Body of pancreas (tissue), 4 donors: ENCODE data around the gene SLC35D2. TPM values are rescaled to one million over a fixed set of nuclear protein-coding genes. Genes with fewer than 3 reads are reported as not detected.

ENCODE experiments used
- ATAC-seq: fragments of 150-250 bp; one replicate; pipeline ENCODE4 v1.9.1; 2016
- DNase-seq, 4 donors: peaks; one replicate each; pipeline ENCODE4 v3.0.0-alpha.2; 2019
- H3K27ac ChIP-seq, 4 donors: fragments of 200-600 bp; sonication (generic); 1 replicate in 3 of 4; 2 replicates in 1 of 4; pipeline versions ENCODE4 v1.5.1 to v1.6.1; 2016 to 2019; ENCODE audit warnings: mild to moderate bottlenecking in 1 of 4, mixed read lengths in 1 of 4, moderate library complexity in 1 of 4
- H3K27me3 ChIP-seq, 2 donors: fragments of 200-600 bp; sonication (generic); one replicate each; pipeline ENCODE4 v1.6.0; 2016; ENCODE audit warnings: mild to moderate bottlenecking in 1 of 2
- H3K36me3 ChIP-seq, 2 donors: fragments of 200-600 bp; sonication (generic); replicated peaks in 1 of 2; 2 replicates each; pipeline ENCODE4 v1.5.1; 2016; ENCODE audit warnings: low read depth in 2 of 2; ENCODE audit not compliant: insufficient read depth in 1 of 2
- H3K4me1 ChIP-seq: fragments of 200-600 bp; sonication (generic); one replicate; pipeline ENCODE4 v1.6.0; 2016
- H3K4me3 ChIP-seq, 2 donors: fragments of 200-600 bp; sonication (generic); 1 replicate in 1 of 2; 2 replicates in 1 of 2; pipeline ENCODE4 v1.5.1; 2016 to 2019
- H3K9me3 ChIP-seq, 3 donors: fragments of 200-600 bp; sonication (generic); 1 replicate in 2 of 3; 2 replicates in 1 of 3; pipeline ENCODE4 v1.5.1; 2016
- POLR2A ChIP-seq, 3 donors: fragments of 450-650 bp; IDR thresholded peaks; one replicate each; pipeline ENCODE4 v1.6.1; 2016; ENCODE audit warnings: antibody characterized with exemption in 3 of 3, mild to moderate bottlenecking in 2 of 3
- WGBS, 2 donors: methylation state at CpG; one replicate each; pipeline ENCODE4 v1.1.5; 2017; 5-methylcytosine and 5-hydroxymethylcytosine counted together
- intact Hi-C: fragments of 100-400 bp; cut with DNase I; formaldehyde crosslinking; loops from one replicate; pipeline ENCODE4 v1.15.1; 2023
- total RNA-seq, 2 donors: library from RNA; depleted of rRNA; stranded (reverse); fragments of >200 nt; gene quantifications; one replicate each; pipeline ENCODE4 v1.1.0, GENCODE V29; 2016
- TF ChIP-seq, protein P1 (sequence below), 7 experiments: fragments of 450-650 bp in 4 of 7; fragments of 200-600 bp in 3 of 7; sonication (generic) in 3 of 7; IDR thresholded peaks; one replicate each; pipeline ENCODE4 v1.5.1; 2016 to 2019; ENCODE audit warnings: antibody characterized with exemption in 7 of 7

Gene SLC35D2
- total RNA-seq, 2 donors from 2014 or later, result 21.5 to 25.1 TPM

DNA sequence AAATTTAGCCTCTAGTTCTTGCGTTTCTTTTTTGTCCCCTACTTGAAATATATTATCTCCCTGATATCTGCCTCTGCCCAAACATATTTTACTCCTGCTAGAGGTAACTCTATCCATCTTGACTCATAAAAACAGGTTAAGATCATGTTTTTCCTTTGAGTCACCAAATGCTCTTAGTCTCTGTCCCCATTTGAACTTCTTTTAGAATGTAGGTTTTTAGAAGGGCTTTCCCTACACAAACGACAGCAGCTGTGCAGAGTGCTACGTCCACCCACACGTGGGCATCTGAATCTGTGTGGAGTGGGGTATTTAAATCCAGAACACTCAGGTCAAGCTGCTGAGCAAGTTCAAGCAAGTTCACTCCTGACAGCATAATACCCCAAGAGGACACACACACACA is 83.7 kb downstream of the SLC35D2 start:
- no peak overlapping the region for H3K27ac ChIP-seq
- DNase-seq, result no peak
- no peak for ATAC-seq
- no peaks in the 10 kb centered on the region for H3K27me3 ChIP-seq
- H3K4me1 ChIP-seq, result no peaks in the 10 kb centered on the region
- intact Hi-C loops, result no loop called here
- no peaks in the 10 kb centered on the region for H3K9me3 ChIP-seq
- no peaks in the 10 kb centered on the region for H3K36me3 ChIP-seq
- H3K4me3 ChIP-seq, result no peak overlapping the region
- WGBS, 2 donors, result 84 to 85% methylated on average over 4 of the region's 4 CpGs
- TF ChIP-seq, protein P1, sequence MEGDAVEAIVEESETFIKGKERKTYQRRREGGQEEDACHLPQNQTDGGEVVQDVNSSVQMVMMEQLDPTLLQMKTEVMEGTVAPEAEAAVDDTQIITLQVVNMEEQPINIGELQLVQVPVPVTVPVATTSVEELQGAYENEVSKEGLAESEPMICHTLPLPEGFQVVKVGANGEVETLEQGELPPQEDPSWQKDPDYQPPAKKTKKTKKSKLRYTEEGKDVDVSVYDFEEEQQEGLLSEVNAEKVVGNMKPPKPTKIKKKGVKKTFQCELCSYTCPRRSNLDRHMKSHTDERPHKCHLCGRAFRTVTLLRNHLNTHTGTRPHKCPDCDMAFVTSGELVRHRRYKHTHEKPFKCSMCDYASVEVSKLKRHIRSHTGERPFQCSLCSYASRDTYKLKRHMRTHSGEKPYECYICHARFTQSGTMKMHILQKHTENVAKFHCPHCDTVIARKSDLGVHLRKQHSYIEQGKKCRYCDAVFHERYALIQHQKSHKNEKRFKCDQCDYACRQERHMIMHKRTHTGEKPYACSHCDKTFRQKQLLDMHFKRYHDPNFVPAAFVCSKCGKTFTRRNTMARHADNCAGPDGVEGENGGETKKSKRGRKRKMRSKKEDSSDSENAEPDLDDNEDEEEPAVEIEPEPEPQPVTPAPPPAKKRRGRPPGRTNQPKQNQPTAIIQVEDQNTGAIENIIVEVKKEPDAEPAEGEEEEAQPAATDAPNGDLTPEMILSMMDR (IDR thresholded peaks at IDR 0.05), result no peak
- TF ChIP-seq POLR2A (IDR thresholded peaks at IDR 0.05), result no peak

DNA sequence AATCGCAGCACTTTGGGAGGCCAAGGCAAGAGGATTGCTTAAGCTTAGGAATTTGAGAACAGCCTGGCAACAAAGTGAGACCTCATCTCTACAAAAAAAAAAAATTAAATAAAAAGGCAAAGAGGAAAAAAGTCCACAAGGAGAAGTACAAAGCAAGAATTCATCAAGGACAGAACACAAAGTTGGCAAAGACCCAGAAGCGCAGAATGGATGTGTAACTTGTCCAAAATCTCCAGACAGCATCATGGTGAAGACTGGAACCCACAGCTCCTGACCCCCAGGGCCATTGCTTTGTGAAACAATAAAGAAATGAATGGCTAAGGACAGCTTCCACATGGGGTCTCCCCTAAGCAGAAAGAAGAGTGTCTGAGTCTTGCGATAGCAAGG is 89.4 kb downstream of the SLC35D2 start:
- ATAC-seq (no peak), DNase-seq (no peak)
- Histone ChIP-seq H3K4me3 (no peak overlapping the region), H3K9me3 (no peaks in the 10 kb centered on the region), H3K27me3 (no peaks in the 10 kb centered on the region), H3K36me3 (no peaks in the 10 kb centered on the region), H3K27ac (no peak overlapping the region), H3K4me1 (no peaks in the 10 kb centered on the region)
- intact Hi-C loops, result no loop called here
- WGBS, 2 donors, result 95 to 96% methylated on average over 3 of the region's 3 CpGs
- TF ChIP-seq, protein P1 (IDR thresholded peaks at IDR 0.05), result no peak
- TF ChIP-seq POLR2A (IDR thresholded peaks at IDR 0.05), result no peak

DNA sequence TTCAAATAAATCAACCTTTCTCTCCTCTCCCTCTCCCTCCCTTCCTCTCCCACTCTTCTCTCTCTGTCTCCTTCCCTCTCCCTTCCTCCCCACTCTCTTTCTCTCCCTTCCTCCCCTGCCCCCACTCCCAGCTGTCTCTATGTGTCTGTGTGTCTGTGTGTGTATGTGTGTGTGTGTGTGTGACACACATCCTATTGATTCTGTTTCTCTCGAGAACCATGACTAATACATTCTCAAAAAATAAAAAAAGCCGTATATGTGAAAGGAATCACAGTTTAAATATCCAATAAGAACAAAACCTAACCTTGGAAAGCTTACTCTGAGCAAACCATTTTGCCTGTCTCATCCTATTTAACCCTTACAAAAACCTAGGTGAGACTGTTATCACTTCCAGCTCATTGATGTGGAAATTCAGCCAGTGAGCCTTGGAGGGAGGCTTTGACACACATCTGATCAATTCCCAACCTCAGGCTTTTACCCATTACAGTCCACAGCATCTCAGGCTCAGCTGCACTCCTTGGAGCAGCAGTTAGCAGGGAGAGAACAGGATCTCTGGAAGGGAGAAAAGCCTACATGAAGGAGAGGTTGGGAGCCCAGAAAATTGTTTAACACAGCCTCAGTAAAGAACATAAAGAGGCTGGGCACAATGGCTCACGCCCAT is 89.9 kb downstream of the SLC35D2 start:
- no peak for ATAC-seq
- 43 to 62% methylated on average over 3 of the region's 3 CpGs for WGBS, 2 donors

DNA sequence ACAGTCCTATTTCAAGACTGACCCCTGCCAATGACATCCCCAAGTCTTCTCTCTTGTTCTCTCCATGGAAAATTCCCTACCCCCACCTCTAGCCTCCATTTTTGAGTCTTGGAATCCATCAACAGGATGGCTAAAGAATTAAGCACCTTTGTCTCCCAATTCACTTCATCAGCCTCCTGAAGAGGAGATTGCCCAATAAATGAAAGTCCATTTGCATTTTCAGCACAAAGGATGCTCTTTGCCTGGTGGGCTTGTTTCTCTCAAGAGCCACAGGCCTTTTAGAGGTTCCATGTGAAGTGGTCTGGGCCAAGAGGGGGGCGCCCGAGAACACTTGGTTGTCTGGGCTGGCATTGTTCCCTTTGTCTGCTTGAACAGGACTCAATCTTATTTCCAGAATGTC is 94.1 kb downstream of the SLC35D2 start:
- Histone ChIP-seq H3K4me3 (no peak overlapping the region), H3K4me1 (no peaks in the 10 kb centered on the region), H3K27me3 (no peaks in the 10 kb centered on the region), H3K27ac (no peak overlapping the region), H3K9me3 (no peaks in the 10 kb centered on the region), H3K36me3 (no peaks in the 10 kb centered on the region)
- 100% methylated on average over 2 of the region's 2 CpGs for WGBS, 2 donors
- no peak for ATAC-seq
- TF ChIP-seq, protein P1 (IDR thresholded peaks at IDR 0.05), result no peak
- TF ChIP-seq POLR2A (IDR thresholded peaks at IDR 0.05), result no peak
- no peak for DNase-seq
- intact Hi-C loops, result no loop called here

More for the DNA sequence above, 89.9 kb downstream of the SLC35D2 start:
- H3K9me3 ChIP-seq, result no peaks in the 10 kb centered on the region
- H3K4me3 ChIP-seq, result no peak overlapping the region
- H3K36me3 ChIP-seq, result no peaks in the 10 kb centered on the region
- H3K4me1 ChIP-seq, result no peaks in the 10 kb centered on the region
- intact Hi-C loops, result no loop called here
- no peak for TF ChIP-seq POLR2A (IDR thresholded peaks at IDR 0.05)
- TF ChIP-seq, protein P1 (IDR thresholded peaks at IDR 0.05), result no peak
- no peak overlapping the region for H3K27ac ChIP-seq
- no peak for DNase-seq
- no peaks in the 10 kb centered on the region for H3K27me3 ChIP-seq

DNA sequence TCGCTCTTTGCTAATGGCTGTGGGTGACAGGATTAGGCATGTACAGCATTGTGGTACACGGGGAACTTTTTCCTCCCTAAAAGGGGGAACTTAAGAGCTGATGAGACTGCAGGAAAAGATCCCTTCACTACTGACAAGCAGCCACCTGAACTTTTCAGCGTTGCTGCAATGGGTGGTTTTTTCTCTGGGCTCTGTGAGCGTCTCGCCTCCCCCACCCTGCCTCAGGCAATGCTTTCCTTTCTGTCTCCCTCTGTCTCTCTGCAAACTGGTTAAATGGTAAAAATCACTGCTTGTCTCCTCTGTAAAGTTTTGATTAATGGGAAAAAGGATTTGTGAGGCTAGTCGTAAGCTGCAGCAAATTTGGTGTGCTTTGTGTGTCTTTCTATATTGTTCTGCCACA is 101.9 kb downstream of the SLC35D2 start:
- WGBS, 2 donors, result 89 to 96% methylated on average over 6 of the region's 6 CpGs
- no peak for DNase-seq

More for the DNA sequence above, 101.9 kb downstream of the SLC35D2 start:
- no peak for ATAC-seq
- Histone ChIP-seq H3K4me3 (no peak overlapping the region), H3K27me3 (no peaks in the 10 kb centered on the region), H3K27ac (no peak overlapping the region), H3K9me3 (no peaks in the 10 kb centered on the region), H3K4me1 (no peaks in the 10 kb centered on the region), H3K36me3 (no peaks in the 10 kb centered on the region)
- intact Hi-C loops, result no loop called here
- TF ChIP-seq, protein P1 (IDR thresholded peaks at IDR 0.05), result no peak
